Measurements from ENCODE around the gene SMPX.

Gene SMPX

DNA sequence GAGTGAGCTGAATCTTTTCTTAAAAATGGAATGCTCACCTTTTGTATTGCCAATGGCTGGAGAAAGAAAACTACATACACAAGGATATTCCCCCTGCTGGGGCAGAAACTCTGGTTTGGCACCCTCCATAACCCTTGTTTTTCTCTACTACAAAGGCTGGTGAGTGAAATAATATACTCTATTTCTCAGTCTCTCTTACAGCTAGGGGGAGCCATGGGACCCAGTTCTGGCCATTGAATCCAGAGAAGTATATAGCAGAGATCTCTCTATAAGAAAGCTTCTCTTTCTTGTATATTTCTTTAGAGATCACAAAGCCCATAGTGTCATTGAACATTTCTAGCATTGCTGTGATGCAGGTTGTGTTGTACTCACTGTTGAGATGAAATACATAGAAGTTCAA is 49.8 kb downstream of the SMPX start:
- FAIRE-seq, result no peak

- FAIRE-seq, result no peak
These were observed 52.7 kb downstream of the SMPX start for GRCh38 chrX:21705225-21705624.

DNA sequence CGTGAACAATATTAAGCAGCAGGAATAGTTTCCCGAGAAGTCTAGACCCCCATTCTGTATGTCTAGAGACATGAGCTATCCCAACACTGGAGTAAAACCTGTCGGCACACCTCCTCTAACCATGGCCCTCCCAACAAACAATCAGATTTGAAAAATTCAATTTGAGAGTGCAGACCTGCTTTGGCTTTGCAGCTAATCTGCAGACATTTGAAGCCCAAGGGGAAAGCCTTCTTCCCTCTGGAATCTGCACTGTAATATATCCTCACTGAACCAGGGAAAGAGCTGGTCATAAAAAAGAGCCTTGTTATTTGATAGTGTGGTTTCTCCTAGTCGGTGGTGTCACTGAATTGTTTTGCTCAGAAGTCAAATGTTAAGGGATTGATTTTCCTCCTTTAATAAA is 55.2 kb downstream of the SMPX start:
- FAIRE-seq, result no peak

GRCh38 chrX:21700967-21701366 is 56.9 kb downstream of the SMPX start:
- no peak for FAIRE-seq

- FAIRE-seq, result no peak
These were observed 57.6 kb downstream of the SMPX start for GRCh38 chrX:21700275-21700674.

- FAIRE-seq, result no peak
These were observed 58.8 kb downstream of the SMPX start for GRCh38 chrX:21699136-21699535.

DNA sequence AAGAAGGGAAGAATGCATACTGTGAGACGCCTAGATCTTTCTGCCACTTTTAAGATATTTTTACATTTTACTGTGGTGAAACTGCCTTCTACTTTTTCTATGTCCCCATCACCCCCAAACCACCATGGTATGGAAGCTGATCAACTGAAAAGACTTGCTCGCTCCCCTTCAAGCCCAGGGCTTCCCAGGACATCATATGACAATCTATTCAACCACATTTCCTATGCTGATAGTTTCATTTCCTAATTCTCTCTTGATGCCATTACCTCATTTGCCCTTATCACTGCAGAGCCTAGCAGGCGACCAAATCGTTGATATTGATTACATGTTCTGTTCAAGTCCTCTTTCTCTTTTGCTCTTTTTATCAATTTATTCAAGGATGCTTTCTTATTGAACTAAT is 59.6 kb downstream of the SMPX start:
- FAIRE-seq, result no peak

DNA sequence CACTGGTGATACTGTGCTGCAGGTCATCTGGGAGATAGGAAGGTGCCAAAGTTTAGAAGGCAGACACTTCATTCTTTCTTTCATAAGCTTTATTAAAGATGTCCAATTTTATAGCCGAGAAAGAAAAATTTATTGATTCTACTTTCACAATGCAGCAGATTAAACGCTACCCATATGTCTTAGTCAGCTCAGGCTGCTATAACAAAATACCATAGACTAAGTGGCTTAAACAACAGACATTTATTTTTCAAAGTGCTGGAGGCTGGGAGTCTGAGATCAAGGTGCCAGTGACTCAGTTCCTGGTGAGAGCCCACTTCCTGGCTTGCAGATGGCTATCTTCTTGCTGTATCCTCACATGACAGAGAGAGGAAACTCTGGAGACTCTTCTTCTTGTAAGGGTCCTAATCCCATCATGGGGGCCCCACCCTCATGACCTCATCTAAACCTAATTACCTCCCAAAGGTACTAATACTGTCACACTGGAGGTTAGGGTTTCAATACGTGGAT is 66.4 kb downstream of the SMPX start:
- FAIRE-seq, result no peak

DNA sequence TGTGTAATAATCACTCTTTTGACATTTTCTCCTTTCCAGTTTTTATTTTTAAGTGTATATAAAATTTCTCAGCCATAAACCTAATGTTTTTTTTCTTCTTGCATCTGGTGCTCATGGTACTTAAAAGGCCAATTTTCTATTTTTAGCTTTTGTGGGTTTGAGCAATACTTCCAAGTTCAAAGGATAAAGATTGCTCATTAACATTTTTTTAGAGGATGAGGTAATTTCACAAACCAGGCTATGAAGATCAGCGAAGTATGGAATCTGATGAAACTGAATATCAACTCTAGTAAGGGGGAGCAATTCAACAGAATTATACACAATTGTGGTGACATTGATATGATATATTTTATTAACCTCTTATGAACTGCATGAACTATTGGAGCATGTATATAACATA is 74.0 kb downstream of the SMPX start:
- no peak for FAIRE-seq

- no peak for FAIRE-seq
These were observed 79.8 kb downstream of the SMPX start for GRCh38 chrX:21678048-21678612.

DNA sequence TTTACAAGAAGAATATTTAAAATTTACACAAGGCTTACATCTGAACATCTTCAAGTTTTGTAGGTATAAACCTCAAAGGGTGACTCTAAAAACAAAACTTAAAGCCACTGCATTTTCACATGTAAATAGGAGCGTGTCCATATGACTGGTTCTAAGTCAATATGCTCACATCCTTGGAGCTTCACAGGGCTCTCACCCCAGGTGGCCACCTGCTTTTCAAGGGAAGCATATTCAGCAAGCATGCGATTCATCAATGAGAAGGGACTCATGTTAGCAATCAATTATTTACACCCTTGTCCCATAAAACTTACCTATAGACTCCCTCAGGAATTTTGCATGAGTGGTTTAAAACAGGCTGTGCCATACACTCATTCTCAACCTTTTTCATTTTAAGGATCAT is 82.0 kb downstream of the SMPX start:
- no peak for FAIRE-seq

- no peak for FAIRE-seq
These were observed 83.3 kb downstream of the SMPX start for GRCh38 chrX:21674430-21675186.

DNA sequence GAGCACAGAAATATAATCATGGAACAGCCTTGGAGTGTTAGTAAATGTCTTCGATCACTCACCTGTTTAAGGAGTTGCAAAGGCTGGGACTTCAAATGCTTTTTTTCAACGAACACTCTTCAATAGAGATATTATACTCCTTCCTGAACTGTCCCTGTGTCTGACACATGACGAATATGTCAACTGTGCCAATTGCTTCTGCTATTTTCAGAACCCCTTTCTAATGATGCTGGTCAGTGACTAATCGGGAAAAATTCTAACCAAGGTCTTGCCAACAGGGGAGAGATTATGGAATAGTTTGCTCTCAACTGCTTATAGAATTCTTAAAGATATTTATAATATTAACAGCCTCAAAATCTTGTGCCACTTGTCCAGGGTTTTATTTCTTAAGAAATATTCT is 91.2 kb downstream of the SMPX start:
- no peak for FAIRE-seq

- FAIRE-seq, result no peak
These were observed 91.7 kb downstream of the SMPX start for GRCh38 chrX:21666252-21666651.

GRCh38 chrX:21662761-21663160 is 95.2 kb downstream of the SMPX start:
- FAIRE-seq, result no peak

DNA sequence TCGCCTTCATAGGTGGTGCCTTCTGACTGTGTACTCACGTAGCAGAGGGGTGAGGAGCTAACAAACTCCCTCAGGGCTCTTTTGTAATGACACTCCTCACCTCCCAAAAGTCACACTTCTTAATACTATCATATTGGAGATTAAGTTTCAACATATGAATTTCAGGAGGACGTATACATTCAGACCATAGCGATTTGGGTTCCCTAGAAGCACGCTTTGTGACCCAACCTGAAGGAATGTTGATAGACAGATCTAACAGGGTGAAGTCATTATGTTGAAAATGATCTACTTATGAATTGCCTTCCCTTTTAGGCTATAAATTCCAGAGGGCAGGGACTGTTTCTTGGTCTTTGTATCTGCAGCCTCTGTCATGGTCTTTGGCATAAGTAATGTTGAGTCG is 96.6 kb downstream of the SMPX start:
- FAIRE-seq, result no peak

- no peak for FAIRE-seq
These were observed 97.8 kb downstream of the SMPX start for GRCh38 chrX:21660156-21660555.

DNA sequence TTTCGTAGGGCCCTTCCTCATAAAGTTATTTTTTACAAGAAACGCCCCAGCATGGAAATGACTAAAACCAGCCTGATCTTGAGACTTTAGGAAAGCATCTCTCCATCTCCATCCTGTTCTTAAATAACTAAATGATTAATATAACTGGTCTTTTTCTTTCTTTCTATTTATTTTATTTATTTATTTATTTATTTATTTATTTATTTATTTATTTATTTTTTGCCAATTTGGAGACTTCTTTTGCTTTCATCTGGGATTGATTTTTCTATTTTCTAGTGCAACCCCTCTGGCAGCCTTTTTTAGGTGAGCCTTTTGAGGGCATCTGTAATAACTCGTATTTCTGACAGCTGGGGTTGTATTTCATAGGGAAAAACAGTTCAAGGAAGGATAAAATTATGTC is 98.6 kb downstream of the SMPX start:
- no peak for FAIRE-seq

DNA sequence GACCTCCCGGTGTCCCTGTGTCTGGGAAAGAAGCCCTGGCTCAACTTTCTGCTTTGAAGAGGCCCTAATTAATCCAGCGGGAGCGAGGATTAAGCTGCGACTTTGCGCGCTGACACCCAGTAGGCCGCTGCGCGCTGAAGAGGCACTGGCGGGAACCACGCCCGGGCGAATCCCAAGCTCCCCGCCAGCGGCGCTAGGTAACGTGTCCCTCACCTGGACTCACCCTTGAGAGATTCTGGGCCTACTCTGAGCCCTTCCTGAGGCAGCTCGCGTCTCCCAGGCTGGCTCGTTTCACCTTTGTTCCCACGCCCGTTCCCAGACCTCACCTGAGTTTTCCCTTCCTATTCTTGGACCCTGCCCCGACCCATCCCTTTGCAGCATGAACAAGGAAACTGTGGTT is 99.2 kb downstream of the SMPX start:
- FAIRE-seq, result no peak

DNA sequence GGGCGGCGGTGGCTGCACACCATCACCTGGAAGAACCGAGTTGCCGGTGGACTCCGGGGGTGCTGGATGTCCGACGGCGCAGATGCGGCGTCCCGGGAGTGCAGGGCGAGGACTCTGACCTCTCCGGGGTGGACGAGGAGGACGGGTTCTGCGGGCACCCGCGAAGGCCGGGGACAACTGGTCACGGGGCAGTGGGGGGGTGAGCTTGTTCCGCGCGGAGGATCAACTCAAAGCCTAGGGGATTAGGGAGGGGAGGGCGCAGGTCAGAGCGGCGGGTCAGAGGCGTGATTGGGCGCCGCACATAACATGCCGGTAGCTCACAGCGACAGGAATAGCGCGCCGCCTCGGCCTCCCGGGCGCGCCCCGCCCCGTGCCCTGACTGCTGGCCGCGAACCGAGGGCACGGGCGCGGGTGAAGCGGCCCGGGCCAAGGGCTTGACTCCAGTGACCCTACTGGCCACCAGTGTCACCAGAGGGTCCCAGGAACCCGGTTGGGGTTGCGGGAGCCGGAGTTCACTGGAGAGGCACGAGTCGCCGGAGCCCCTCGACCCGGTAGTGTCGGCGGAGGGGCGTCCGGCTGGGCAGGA is 99.7 kb downstream of the SMPX start, which contains the start of gene KLHL34:
KLHL34 (minus strand) TSS at position 179 of the 586 bp plus-strand sequence. CDS start 542 bp downstream, outside the sequence.
- no peak for FAIRE-seq

DNA sequence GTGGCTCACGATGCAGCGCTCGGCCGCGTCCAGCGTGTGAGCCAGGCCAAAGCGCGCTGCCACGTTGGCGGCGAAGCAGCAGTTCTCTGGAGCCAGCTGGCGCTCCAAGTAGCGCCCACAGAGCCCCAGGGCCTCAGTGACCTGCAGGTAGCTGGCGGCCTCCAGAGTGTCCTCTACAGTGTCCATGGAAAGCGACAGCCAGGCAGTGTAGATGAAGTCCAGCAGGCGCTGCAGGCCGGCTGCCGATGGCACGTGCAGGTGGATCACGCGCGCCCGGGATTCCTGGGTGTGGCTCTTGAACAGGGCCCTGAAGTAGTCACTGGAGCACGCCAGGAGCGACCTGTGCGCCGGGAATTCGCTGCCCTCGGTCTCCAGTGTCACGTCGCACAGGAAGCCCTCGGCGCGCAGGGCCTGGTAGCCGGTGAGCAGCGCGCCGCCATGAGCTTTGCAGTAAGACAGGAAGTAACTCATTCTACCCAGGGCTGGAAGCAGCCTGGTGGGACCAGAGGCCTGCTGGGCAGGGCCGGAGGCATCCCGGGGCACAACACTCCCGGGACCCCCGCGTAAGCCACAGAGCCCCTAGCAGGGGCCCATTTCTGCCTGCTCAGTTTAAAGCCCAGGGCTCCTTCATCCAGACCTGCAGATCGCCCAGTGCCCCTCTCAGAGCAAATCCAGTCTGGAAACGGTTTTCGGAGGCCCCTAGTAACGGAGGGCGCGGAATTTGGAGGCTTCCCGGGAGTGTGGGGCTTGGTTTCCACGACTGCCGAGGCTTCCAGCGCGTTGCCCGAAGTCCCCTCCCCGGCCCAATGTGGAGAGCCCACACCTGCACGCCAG is 100.4 kb downstream of the SMPX start:
- FAIRE-seq, result no peak

DNA sequence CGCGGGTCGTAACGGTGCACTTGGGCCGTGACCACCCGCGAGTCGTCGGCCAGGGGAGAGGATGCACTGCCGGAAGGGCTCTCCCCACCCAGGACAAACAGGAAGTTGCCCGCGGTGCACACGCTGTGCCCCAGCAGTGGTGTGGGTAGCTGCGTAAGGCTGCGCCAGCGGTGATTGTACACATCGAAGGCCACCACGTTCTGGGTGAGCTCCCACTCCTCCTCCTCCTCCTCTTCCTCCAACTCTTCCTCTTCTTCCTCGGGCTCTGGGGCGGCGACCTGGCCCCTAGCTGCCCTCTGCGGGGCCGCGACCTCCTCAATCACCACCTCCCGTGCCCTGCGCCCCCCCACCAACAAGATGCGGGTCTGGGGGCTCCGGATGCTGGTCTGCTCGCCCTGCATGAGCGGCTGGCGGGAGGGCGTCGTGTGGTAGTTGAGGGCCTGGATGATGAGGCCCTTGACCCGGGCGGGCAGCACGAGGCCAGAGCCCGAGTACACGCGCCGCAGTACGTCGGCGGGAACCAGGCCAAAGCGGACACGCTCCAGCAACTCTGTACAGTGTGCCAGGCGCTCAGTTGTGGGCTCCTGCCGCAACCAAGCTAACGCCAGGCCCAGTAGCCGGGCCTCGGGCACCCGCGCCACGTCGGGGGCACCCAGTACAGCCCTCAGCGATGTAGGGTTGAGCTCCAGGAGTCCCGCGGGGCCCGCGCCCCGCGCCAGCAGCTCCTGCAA is 101.2 kb downstream of the SMPX start:
- FAIRE-seq, result no peak
